H1 (cell line): ENCODE measurements around the gene PDLIM4.

Experiments used
- BRCA1 ChIP-seq: IDR thresholded peaks from 2 replicates; pipeline ENCODE4 v1.6.1; 2012; ENCODE audit warnings: low read depth, low read length, improper control_type of control experiment
- EP300 ChIP-seq, 2 experiments: IDR thresholded peaks; 1 replicate in 1 of 2; 2 replicates in 1 of 2; pipeline ENCODE4 v1.6.1; 2011 to 2012; ENCODE audit warnings: low read depth in 2 of 2, low read length in 2 of 2, mild to moderate bottlenecking in 2 of 2, borderline replicate concordance in 1 of 2, inconsistent platforms in 1 of 2, moderate library complexity in 1 of 2
- EZH2 ChIP-seq: fragments of 200-600 bp; sonication (generic); IDR thresholded peaks from 2 replicates; pipeline ENCODE4 v1.7.1; 2012; ENCODE audit warnings: low read depth, mild to moderate bottlenecking, moderate library complexity, low read length, inconsistent platforms; ENCODE audit not compliant: severe bottlenecking
- FOSL1 ChIP-seq: IDR thresholded peaks from 2 replicates; pipeline ENCODE4 v1.6.1; 2011; ENCODE audit warnings: mild to moderate bottlenecking, low read depth, low read length, moderate library complexity; ENCODE audit not compliant: insufficient read depth
- GABPA ChIP-seq: IDR thresholded peaks from 2 replicates; pipeline ENCODE4 v1.6.1; 2011; ENCODE audit warnings: mild to moderate bottlenecking, low read length, moderate library complexity, borderline replicate concordance; ENCODE audit not compliant: insufficient read depth
- POLR2A ChIP-seq, 2 experiments: IDR thresholded peaks; 1 replicate in 1 of 2; 2 replicates in 1 of 2; pipeline ENCODE4 v1.6.1; 2011; ENCODE audit warnings: low read depth in 2 of 2, low read length in 2 of 2, mild to moderate bottlenecking in 2 of 2; ENCODE audit errors: control extremely low read depth in 1 of 2
- POLR2AphosphoS5 ChIP-seq: IDR thresholded peaks from 2 replicates; pipeline ENCODE4 v1.6.1; 2011; ENCODE audit warnings: low read depth, low read length
- RAD21 ChIP-seq, 2 experiments: IDR thresholded peaks in 1 of 2; conservative IDR thresholded peaks in 1 of 2; 2 replicates each; pipeline ENCODE4 v1.6.1; 2011; ENCODE audit warnings: low read depth in 2 of 2, low read length in 2 of 2, improper control_type of control experiment in 1 of 2, inconsistent platforms in 1 of 2, mild to moderate bottlenecking in 1 of 2, moderate library complexity in 1 of 2
- SUZ12 ChIP-seq: fragments of 200-600 bp; sonication (generic); IDR thresholded peaks from 2 replicates; pipeline ENCODE4 v1.6.1; 2012; ENCODE audit warnings: mild to moderate bottlenecking, inconsistent platforms, low read length, moderate library complexity, mixed read lengths
- TAF1 ChIP-seq: IDR thresholded peaks from 2 replicates; pipeline ENCODE4 v1.6.1; 2011; ENCODE audit warnings: mild to moderate bottlenecking, low read depth, low read length
- TAF7 ChIP-seq: optimal IDR thresholded peaks from 2 replicates; pipeline ENCODE3; 2011; ENCODE audit warnings: low read depth, mild to moderate bottlenecking, inconsistent platforms, low read length, moderate library complexity, borderline replicate concordance
- TBP ChIP-seq: IDR thresholded peaks from 2 replicates; pipeline ENCODE4 v1.6.1; 2011; ENCODE audit warnings: low read depth, low read length, improper control_type of control experiment
- TF ChIP-seq, protein P1 (sequence below), 3 experiments: IDR thresholded peaks; 1 replicate in 2 of 3; 2 replicates in 1 of 3; pipeline versions ENCODE4 v1.5.1 to v1.6.1; 2011; ENCODE audit warnings: low read length in 3 of 3, mild to moderate bottlenecking in 3 of 3, inconsistent platforms in 2 of 3, low read depth in 1 of 3, moderate library complexity in 1 of 3; ENCODE audit not compliant: insufficient read depth in 1 of 3; ENCODE audit errors: control extremely low read depth in 1 of 3
- TF ChIP-seq, protein P2 (sequence below): IDR thresholded peaks from 2 replicates; pipeline ENCODE4 v1.6.1; 2012; ENCODE audit warnings: inconsistent platforms

- no peak for TF ChIP-seq POLR2AphosphoS5
- TF ChIP-seq, protein P1, sequence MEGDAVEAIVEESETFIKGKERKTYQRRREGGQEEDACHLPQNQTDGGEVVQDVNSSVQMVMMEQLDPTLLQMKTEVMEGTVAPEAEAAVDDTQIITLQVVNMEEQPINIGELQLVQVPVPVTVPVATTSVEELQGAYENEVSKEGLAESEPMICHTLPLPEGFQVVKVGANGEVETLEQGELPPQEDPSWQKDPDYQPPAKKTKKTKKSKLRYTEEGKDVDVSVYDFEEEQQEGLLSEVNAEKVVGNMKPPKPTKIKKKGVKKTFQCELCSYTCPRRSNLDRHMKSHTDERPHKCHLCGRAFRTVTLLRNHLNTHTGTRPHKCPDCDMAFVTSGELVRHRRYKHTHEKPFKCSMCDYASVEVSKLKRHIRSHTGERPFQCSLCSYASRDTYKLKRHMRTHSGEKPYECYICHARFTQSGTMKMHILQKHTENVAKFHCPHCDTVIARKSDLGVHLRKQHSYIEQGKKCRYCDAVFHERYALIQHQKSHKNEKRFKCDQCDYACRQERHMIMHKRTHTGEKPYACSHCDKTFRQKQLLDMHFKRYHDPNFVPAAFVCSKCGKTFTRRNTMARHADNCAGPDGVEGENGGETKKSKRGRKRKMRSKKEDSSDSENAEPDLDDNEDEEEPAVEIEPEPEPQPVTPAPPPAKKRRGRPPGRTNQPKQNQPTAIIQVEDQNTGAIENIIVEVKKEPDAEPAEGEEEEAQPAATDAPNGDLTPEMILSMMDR (IDR thresholded peaks at IDR 0.05; ENCODE audit: control extremely low read depth in 1 of 3, insufficient read depth in 1 of 3, low read depth in 1 of 3, low read length in 3 of 3): no peak
- TF ChIP-seq RAD21 (IDR thresholded peaks at IDR 0.05 in 1 of 2, conservative IDR thresholded peaks at IDR 0.05 in 1 of 2; ENCODE audit: low read depth in 2 of 2, low read length in 2 of 2): no peak
- no peak for TF ChIP-seq BRCA1
- TF ChIP-seq TAF1: no peak
- TF ChIP-seq POLR2A (IDR thresholded peaks at IDR 0.05; ENCODE audit: control extremely low read depth in 1 of 2, low read depth in 2 of 2, low read length in 2 of 2): no peak
- TF ChIP-seq, protein P2, sequence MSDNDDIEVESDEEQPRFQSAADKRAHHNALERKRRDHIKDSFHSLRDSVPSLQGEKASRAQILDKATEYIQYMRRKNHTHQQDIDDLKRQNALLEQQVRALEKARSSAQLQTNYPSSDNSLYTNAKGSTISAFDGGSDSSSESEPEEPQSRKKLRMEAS: no peak
- TF ChIP-seq SUZ12: no peak
- TF ChIP-seq FOSL1: no peak
- TF ChIP-seq TBP: no peak
- no peak for TF ChIP-seq GABPA
- no peak for TF ChIP-seq TAF7
- no peak for TF ChIP-seq EZH2
- no peak for TF ChIP-seq EP300 (IDR thresholded peaks at IDR 0.05; ENCODE audit: borderline replicate concordance in 1 of 2, low read depth in 2 of 2, low read length in 2 of 2)
These were observed 62.5 kb downstream of the PDLIM4 start for GRCh38 chr5:132319975-132320374.
